ENCODE measurements around the gene OXLD1.

OXLD1 gene

GRCh38 chr17:81615401-81615930 lies 50.9 kb downstream of the OXLD1 start:
- H3K27me3 ChIP-seq (ENCODE audit: control insufficient read depth in 1 of 2, insufficient read depth in 2 of 2, low read length in 2 of 2) = no peaks in the 10 kb centered on the region
- no peak overlapping the region for H3K9ac ChIP-seq (ENCODE audit: low read depth in 1 of 2, low read length in 2 of 2)
- peaks cover 24 to 49% of the 10 kb centered on the region in 2 donors for H3K36me3 ChIP-seq (ENCODE audit: control insufficient read depth in 1 of 2, insufficient read depth in 2 of 2, low read length in 2 of 2)
- H3K9me3 ChIP-seq (ENCODE audit: control insufficient read depth in 1 of 2, low read length in 2 of 2) = no peaks in the 10 kb centered on the region
- H3K4me1 ChIP-seq (ENCODE audit: control insufficient read depth in 1 of 2, insufficient read depth in 2 of 2, low read length in 2 of 2) = no peaks in the 10 kb centered on the region
- H3K4me3 ChIP-seq (ENCODE audit: low read depth in 1 of 2, low read length in 2 of 2) = no peak overlapping the region
- no peak overlapping the region for H3K27ac ChIP-seq (ENCODE audit: low read depth, low read length)
